SU-DHL-6 (cell line): ENCODE data around the gene GTF2H2.

ENCODE experiments used
- CTCF ChIP-seq: fragments of 200-600 bp; sonication (generic); IDR thresholded peaks from one replicate; pipeline ENCODE4 v1.5.1; 2017; ENCODE audit warnings: antibody characterized with exemption, mild to moderate bottlenecking, low read length, moderate library complexity; ENCODE audit not compliant: insufficient read depth, poor library complexity, severe bottlenecking
- EZH2phosphoT487 ChIP-seq: fragments of 200-600 bp; sonication (generic), shearing (Covaris generic); conservative IDR thresholded peaks from 2 replicates; pipeline ENCODE4 v1.6.1; 2018; ENCODE audit warnings: mild to moderate bottlenecking, antibody characterized with exemption, low read length, moderate library complexity, mixed read lengths

- TF ChIP-seq EZH2phosphoT487 (no peak), CTCF (no peak)
These were observed 53.9 kb downstream of the GTF2H2 start for GRCh38 chr5:71013575-71013974.
